NOMO-1 treated with DMSO at 0.1 percent for 48 hours (cell line): ENCODE results near the gene EME1.
A peak's percentile ranks its signal among the peaks of the same experiment; 100 is the strongest.
"Not testable (repeated sequence)": the region's sequence is repeated elsewhere in the genome, so short reads cannot be mapped to it uniquely, and the experiment has no call there.

ENCODE experiments used
- DNase-seq: peaks from one replicate; lab custom pipeline; 2025; ENCODE audit not compliant: unreplicated experiment; lab: John Stamatoyannopoulos, UW

Gene EME1

DNA sequence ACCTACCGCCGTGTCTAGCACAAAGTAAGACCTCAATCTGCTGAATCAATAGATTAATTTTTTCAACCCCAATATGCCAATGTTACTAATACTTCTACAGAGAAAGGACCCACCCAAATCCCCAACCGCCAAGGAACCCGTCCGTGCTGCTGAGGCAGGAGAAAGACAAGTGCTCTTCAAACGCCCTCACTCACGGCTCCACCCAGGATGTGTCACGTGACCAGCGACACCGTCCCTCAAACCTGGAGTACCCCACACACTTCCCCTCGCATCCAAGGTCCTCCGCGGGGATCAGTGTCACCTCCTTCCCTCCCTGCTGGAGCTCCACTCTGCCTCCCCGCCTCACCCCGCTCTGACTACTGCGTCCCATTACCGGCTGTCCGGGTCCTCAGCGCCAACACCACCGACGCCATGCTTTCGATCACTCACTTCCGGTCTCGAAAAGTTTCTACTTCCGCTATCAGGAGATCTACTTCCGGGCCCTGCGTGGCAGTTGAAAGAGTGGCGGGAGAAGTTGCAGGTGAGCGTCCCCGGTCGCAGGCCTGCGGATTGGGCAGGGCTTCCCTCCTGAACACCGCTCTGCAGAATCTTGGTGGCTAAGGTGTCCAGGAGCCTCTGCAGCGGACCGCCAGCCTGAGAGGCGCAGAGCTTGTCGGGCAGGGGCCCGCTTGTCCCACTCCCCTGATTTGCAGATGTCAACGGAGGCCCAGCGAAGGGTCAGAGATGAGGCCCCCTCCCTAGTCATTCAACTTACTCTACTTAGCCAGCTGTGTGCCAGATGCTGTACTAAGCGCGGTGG lies at the start of gene EME1, which contains the start of gene MRPL27:
Gene EME1 (plus strand): TSS at position 472 of the 799 bp plus-strand sequence. CDS start 1,980 bp downstream, outside the sequence.
Gene MRPL27 (minus strand): TSS at position 427 of the 799 bp plus-strand sequence. CDS start 14 bp downstream, at position 413.
- DNase-seq = peak; percentile 89

GRCh38 chr17:50325906-50326305 lies 47.1 kb upstream of the EME1 start:
- no peak for DNase-seq

- no peak for DNase-seq
Observed at GRCh38 chr17:50326831-50327364, 46.1 kb upstream of the EME1 start.

GRCh38 chr17:50328363-50329325 lies 44.4 kb upstream of the EME1 start:
- peak; percentile 23 for DNase-seq

GRCh38 chr17:50329716-50330115 lies 43.3 kb upstream of the EME1 start:
- no peak for DNase-seq

- no peak for DNase-seq
Observed at GRCh38 chr17:50330151-50330775, 42.8 kb upstream of the EME1 start.

DNA sequence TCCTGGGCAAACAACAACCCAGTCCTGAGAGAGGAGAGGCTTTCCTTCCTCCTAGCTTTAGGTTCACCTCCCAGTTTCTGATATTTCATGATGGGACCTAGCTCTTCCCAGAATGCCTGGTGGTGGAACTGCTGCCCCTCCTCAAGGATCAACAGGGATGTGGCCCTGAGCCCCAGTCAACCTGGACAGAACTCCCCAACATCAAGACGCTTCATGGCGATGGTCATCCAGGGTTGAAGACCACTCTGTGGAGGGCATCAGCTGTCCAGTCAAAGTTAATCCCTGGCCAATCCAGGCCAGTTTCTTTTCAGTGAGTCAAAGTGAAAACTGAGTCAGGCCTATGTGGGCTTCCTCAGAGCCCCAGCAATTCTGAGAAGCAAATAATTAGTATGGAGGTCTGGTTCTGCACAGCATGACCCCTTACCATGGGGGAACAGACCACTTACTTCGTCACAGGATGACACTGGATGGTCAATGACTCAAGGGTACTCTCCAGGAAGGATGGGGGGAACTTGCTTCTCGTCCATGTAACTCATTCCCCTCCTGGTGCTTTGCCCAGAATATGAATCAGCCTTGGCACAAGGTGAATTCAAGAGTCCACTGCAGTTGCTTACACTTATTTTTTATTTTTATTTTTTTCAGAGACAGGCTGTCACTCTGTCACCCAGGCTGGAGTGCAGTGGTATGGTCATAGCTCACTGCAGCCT lies 41.8 kb upstream of the EME1 start:
- no peak for DNase-seq

DNA sequence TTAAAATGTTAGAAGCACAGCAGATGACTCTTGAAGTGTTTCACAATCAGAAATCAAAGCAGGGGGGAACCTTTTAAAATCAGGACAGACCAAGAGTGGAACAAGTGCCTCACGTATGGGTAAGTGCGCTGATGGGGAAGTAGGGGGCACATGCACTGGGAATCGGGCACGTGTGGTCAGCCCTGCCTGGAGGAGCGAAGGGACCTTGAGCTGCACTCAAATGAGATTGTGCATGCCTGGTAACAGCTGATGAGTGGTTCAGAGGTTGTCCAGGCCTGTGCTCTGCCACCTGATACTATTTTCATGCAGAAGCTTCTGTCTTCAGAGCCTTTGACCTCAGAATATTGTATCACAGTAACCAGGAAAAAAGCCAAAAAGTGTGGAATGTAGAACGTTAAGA lies 40.8 kb upstream of the EME1 start:
- DNase-seq = peak; percentile 48

GRCh38 chr17:50333291-50334057 lies 39.6 kb upstream of the EME1 start:
- not testable (repeated sequence) for DNase-seq

DNA sequence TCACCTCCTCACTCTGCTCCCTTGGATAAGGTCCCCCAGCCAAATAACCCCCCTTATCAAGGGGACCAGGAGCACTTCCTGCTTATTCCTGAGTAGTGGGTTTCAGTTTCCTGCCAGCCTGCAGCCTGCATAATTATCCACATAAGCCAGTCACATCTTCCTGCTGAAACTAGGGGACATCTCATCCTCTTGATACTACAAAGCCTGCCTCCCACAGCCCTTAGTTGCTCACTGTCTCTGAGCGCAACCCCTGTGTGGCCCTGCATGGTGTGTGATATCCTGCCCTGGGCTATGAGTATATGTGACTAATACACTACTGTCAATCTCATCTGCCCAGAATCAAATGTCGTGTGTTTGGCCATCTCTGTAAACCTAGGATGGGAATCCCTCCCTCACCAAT lies 35.1 kb upstream of the EME1 start:
- DNase-seq = no peak

DNA sequence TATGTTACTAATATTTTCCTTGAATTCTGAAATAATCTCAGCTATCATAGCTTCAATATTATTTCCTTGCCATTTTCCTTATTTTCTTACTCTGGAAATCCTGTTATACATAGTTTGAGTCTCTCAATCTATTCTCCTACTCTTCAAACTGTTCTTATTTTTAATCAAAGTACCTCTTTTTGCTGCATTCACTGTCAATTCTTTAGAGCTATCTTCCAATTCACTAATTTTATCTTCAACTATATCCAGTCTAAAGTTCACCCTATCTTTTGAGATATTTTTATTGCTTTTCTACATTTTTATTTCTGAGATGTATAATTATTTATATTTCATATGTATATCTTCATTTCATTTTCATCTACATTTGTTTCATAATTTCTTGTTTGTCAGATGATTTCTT lies 34.4 kb upstream of the EME1 start:
- no peak for DNase-seq

- no peak for DNase-seq
Observed at GRCh38 chr17:50339381-50339780, 33.6 kb upstream of the EME1 start.

- DNase-seq = peak; percentile 4
Observed at GRCh38 chr17:50344731-50345365, 28.2 kb upstream of the EME1 start.

- peak; percentile 76 for DNase-seq
Observed at GRCh38 chr17:50345432-50346312, 27.4 kb upstream of the EME1 start, which contains the start of gene XYLT2. Gene XYLT2 (plus strand): TSS chr17:50346126. CDS start chr17:50346141, 15 bp downstream.

GRCh38 chr17:50346313-50347116 lies 26.5 kb upstream of the EME1 start:
- DNase-seq = peak; percentile 26

GRCh38 chr17:50347117-50347893 lies 25.7 kb upstream of the EME1 start:
- no peak for DNase-seq
